ENCODE results near the gene RALGPS2. TPM values are rescaled to one million over a fixed set of nuclear protein-coding genes. Genes with fewer than 3 reads are reported as not detected.
"Not testable (repeated sequence)": the region's sequence is repeated elsewhere in the genome, so short reads cannot be mapped to it uniquely, and the experiment has no call there.

RALGPS2 gene
- total RNA-seq, 1 donor: 74.7 TPM

DNA sequence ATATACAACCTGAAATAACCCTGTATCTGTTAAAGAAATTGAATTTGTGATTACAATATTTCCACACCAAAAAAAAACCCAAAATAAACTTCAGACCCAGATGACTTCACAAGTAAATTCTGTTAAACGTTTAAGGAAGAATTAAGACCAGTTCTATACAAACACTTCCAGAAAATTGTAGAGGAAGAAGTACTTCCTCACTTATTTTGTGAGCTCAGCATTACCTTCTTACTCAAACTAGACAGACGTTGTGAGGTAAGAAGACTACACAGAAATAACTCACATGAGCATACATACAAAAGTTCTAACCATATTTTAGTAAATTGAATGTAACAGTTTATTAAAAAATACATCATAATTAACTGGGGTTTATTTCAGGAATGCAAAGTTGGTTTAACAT is 18.8 kb downstream of the RALGPS2 start:
- TF ChIP-seq, protein P1, sequence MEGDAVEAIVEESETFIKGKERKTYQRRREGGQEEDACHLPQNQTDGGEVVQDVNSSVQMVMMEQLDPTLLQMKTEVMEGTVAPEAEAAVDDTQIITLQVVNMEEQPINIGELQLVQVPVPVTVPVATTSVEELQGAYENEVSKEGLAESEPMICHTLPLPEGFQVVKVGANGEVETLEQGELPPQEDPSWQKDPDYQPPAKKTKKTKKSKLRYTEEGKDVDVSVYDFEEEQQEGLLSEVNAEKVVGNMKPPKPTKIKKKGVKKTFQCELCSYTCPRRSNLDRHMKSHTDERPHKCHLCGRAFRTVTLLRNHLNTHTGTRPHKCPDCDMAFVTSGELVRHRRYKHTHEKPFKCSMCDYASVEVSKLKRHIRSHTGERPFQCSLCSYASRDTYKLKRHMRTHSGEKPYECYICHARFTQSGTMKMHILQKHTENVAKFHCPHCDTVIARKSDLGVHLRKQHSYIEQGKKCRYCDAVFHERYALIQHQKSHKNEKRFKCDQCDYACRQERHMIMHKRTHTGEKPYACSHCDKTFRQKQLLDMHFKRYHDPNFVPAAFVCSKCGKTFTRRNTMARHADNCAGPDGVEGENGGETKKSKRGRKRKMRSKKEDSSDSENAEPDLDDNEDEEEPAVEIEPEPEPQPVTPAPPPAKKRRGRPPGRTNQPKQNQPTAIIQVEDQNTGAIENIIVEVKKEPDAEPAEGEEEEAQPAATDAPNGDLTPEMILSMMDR (IDR thresholded peaks at IDR 0.05; ENCODE audit: insufficient read depth, low read length): no peak
- DNase-seq (ENCODE audit: low read depth): no peak
- H3K4me3 ChIP-seq (ENCODE audit: low read depth, low read length): no peak overlapping the region

DNA sequence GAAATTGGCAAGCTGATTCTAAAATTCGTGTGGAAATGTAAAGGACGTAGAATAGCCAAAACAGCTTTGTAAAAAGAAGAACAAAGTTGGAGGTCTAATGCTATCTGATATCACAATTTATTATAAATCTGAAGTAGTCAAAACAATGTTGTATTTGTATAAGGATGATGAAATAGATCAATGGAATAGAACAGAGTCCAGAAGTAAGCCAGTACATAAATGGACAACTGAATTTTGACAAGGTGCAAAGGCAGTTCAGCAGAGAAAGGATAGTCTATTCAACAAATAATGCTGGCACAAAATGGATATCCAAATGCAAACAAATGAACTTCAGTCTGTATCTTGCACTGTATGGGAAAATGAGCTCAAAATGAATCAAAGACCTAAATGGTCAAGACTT is 20.2 kb downstream of the RALGPS2 start:
- H3K4me3 ChIP-seq (ENCODE audit: low read depth, low read length): no peak overlapping the region
- DNase-seq (ENCODE audit: low read depth): no peak
- TF ChIP-seq, protein P1 (IDR thresholded peaks at IDR 0.05; ENCODE audit: insufficient read depth, low read length): no peak

DNA sequence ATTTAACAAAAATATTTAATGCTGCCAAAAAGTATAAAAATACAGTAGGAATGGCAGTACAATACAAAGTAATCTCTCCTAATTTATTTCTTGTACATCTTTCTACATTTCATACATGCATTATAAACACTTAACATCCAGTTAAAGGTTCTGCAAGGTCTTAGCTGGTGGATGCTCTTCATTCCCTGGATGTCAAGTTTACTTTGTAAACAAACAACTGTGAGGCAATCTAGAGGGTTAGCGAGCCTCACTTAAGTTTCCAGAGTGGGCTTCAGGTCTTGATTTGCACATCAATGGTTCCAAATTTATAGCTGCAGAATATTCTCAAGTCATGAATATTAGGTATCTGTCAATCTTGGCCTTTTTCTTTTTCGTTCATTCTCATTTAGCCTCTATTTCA is 21.3 kb downstream of the RALGPS2 start:
- H3K4me3 ChIP-seq (ENCODE audit: low read depth, low read length): no peak overlapping the region
- TF ChIP-seq, protein P1 (IDR thresholded peaks at IDR 0.05; ENCODE audit: insufficient read depth, low read length): no peak
- DNase-seq (ENCODE audit: low read depth): no peak

DNA sequence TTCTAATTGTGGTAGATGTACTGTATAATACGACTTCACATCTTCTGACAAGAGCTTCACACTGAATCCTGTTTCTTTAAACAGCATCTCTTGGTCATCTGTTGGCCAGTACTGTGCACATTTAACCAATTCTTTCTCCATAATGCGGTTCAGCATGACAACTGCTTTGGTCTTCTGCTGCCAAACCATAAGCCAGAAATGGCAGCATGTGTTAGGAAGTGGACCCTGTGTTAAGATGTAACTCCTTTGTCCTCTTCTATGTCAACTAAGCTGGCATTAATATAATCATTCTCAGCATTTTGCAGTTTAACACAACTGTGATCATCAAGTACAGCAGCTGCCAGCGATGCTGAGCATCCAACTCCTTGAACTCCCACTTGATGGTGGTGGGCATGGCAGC is 22.3 kb downstream of the RALGPS2 start:
- not testable (repeated sequence) for H3K4me3 ChIP-seq (ENCODE audit: low read depth, low read length)

DNA sequence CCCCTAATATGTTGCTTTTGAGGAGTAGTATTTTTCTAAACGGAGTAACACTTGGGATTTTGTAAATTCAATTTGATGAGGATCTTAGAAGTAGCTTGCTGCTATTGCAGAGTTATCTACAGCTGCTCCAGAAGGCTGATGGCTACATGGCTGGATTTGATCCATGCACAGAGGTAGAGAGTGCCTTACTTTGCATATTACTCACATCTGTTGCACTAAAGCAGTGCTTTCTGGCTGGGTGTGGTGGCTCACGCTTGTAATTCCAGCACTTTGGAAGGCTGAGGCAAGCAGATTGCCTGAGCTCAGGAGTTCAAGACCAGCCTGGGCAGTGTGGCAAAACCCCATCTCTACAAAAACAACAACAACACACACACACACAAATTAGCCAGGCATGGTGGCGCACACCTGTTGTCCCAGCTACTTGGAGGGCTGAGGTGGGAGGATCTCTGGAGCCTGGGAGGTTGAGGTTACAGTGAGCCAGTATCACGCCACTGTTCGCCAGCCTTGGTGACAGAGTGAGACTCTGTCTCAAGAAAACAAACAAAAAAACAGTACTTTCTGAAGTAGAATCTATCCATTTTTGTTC is 24.6 kb downstream of the RALGPS2 start:
- peak; percentile 43 for DNase-seq (ENCODE audit: low read depth)
- H3K4me3 ChIP-seq (ENCODE audit: low read depth, low read length): no peak overlapping the region
- TF ChIP-seq, protein P1 (IDR thresholded peaks at IDR 0.05; ENCODE audit: insufficient read depth, low read length): no peak

More for the DNA sequence above, 22.3 kb downstream of the RALGPS2 start:
- DNase-seq (ENCODE audit: low read depth): not testable (repeated sequence)

DNA sequence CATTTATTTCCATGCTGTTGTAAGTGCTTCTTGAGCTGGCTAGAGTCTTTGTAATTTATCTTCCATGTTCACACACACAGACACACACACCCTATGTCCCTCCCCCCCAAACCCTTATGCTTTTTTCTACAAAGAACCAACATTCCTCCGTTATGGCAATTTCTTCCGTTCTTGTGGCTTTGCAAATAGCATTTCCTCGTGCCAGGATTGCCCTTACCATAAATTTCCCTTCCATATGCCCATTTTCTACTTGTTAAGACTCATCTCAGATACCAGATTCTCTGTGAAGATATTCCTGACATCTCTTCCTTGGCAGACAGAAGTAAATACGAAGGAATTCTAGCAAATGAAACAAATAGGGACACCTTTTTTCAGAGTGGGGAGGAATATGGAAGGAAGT is 26.0 kb downstream of the RALGPS2 start:
- TF ChIP-seq, protein P1 (IDR thresholded peaks at IDR 0.05; ENCODE audit: insufficient read depth, low read length): no peak
- H3K4me3 ChIP-seq (ENCODE audit: low read depth, low read length): no peak overlapping the region
- DNase-seq (ENCODE audit: low read depth): no peak

DNA sequence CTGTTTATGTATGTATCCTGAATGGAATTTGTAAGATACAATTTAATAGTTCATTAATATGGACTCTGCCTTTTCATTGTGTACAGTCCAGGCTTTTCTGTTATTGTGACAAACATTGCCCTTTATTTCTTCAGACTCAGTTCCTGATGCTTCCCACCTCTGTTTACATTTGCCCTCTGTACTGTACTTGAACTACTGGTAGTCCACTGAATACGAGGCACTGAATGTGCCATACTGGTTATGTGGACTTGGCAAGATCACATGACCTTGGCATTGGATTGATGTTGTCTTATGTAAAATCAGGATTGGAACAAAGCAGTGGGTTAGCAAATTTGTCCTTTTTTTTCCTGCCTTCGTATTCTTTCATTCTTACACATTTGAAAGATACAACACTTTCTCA is 27.8 kb downstream of the RALGPS2 start:
- DNase-seq (ENCODE audit: low read depth): peak; percentile 6
- TF ChIP-seq, protein P1 (IDR thresholded peaks at IDR 0.05; ENCODE audit: insufficient read depth, low read length): no peak
- H3K4me3 ChIP-seq (ENCODE audit: low read depth, low read length): no peak overlapping the region

DNA sequence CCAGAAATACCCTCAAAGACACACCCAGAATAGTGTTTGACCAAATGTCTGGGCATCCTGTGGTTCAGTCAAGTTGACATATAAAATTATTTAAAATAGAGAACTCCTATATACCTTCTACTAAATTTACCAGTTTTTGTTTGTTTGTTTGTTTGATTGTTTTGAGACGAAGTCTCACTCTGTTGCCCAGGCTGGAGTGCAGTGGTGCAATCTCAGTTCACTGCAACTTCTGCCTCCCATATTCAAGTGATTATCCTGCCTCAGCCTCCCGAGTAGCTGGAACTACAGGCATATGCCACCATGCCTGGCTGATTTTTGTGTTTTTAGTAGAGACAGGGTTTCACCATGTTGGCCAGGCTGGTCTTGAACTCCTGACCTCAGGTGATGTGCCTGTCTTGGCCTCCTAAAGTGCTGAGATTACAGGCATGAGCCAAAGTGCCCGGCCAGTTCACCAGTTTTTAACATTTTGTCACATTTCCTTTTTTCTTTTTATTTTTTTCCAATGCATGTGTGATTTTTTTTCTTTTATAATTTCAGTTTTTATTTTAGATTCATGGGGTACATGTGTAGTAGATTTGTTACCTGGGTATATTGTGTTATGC is 29.7 kb downstream of the RALGPS2 start:
- DNase-seq (ENCODE audit: low read depth); H3K4me3 ChIP-seq (ENCODE audit: low read depth, low read length): not testable (repeated sequence)
